K562 (cell line): Measurements from ENCODE around the gene ELK1. TPM values are rescaled to one million over a fixed set of nuclear protein-coding genes. Genes with fewer than 3 reads are reported as not detected.

Experiments used
- ATAC-seq: fragments of 200-7000 bp; cut with Tn5 transposase; 3 replicates; pipeline ENCODE4 v1.9.1; 2020; ENCODE audit warnings: moderate library complexity
- BruUV-seq: library from RNA; stranded (reverse); fragments of 400-500 nt; replicated peaks from 2 replicates; lab custom pipeline; 2021; lab: Mats Ljungman, UMichigan
- CTCF ChIA-PET: fragments of 300-600 bp; formaldehyde crosslinking; extraction: SDS; loops from one replicate; lab custom pipeline; 2021; ENCODE audit warnings: low intra/inter-chr PET ratio; lab: Yijun Ruan, JAX
- POLR2A ChIA-PET: fragments of 300-600, 350-650 bp; sonication (Branson Sonifier 250); formaldehyde crosslinking; extraction: SDS; loops from one replicate; lab custom pipeline; 2021; ENCODE audit warnings: antibody characterized with exemption, inconsistent platforms; lab: Yijun Ruan, JAX
- DNase-seq, 4 experiments: peaks; one replicate each; pipeline versions ENCODE4 v3.0.0 to v3.0.0-alpha.2; 2011 to 2018; ENCODE audit warnings: low spot score in 3 of 4, mixed read lengths in 3 of 4; ENCODE audit errors: extremely low read depth in 1 of 4
- FAIRE-seq: peaks from 2 replicates; lab custom pipeline; 2011; peaks lifted over from hg19 to GRCh38; lab: Jason Lieb, UNC
- H2AFZ ChIP-seq: 2 replicates; pipeline ENCODE4 v1.6.0; 2011; ENCODE audit warnings: low read depth, low read length, control low read depth, inconsistent platforms
- H3K27ac ChIP-seq: fragments of 200-600 bp; 3 replicates; pipeline ENCODE4 v1.8.0; 2011; ENCODE audit warnings: low read depth, mild to moderate bottlenecking, control low read depth, inconsistent platforms, low read length, moderate library complexity, mixed read lengths; ENCODE audit errors: extremely low read depth
- H3K27me3 ChIP-seq, 2 experiments: fragments of 300-600 bp in 1 of 2; 2 replicates in 1 of 2; 3 replicates in 1 of 2; pipeline versions ENCODE4 v1.6.0 to v1.8.0; 2011; ENCODE audit warnings: inconsistent platforms in 2 of 2, low read length in 2 of 2, mild to moderate bottlenecking in 1 of 2, mixed read lengths in 1 of 2, moderate library complexity in 1 of 2; ENCODE audit not compliant: control insufficient read depth in 2 of 2, insufficient read depth in 2 of 2
- H3K36me3 ChIP-seq: fragments of 300-600 bp; 3 replicates; pipeline ENCODE4 v1.8.0; 2011; ENCODE audit warnings: mild to moderate bottlenecking, low read length, inconsistent platforms; ENCODE audit not compliant: control insufficient read depth, insufficient read depth
- H3K4me1 ChIP-seq, 2 experiments: fragments of 200-600 bp in 1 of 2; replicated peaks in 1 of 2; 2 replicates in 1 of 2; 3 replicates in 1 of 2; pipeline versions ENCODE4 v1.5.1 to v1.8.0; 2011; ENCODE audit warnings: inconsistent platforms in 2 of 2, low read length in 2 of 2, mild to moderate bottlenecking in 1 of 2, mixed read lengths in 1 of 2, moderate library complexity in 1 of 2; ENCODE audit not compliant: control insufficient read depth in 2 of 2, insufficient read depth in 2 of 2
- H3K4me2 ChIP-seq: 2 replicates; pipeline ENCODE4 v1.6.1; 2011; ENCODE audit warnings: low read length, control low read depth, inconsistent platforms, mixed read lengths; ENCODE audit not compliant: insufficient read depth
- H3K4me3 ChIP-seq: fragments of 200-600 bp; sonication (generic), shearing (Covaris generic); 2 replicates; pipeline ENCODE4 v1.5.1; 2016; ENCODE audit warnings: control low read depth, inconsistent platforms
- H3K79me2 ChIP-seq: fragments of 200-600 bp; 3 replicates; pipeline ENCODE4 v1.8.0; 2011; ENCODE audit warnings: low read length, inconsistent platforms; ENCODE audit not compliant: control insufficient read depth, insufficient read depth
- H3K9ac ChIP-seq, 2 experiments: 2 replicates each; pipeline versions ENCODE4 v1.6.0 to v1.6.1; 2011; ENCODE audit warnings: low read depth in 2 of 2, low read length in 2 of 2, control low read depth in 1 of 2, inconsistent platforms in 1 of 2, mild to moderate bottlenecking in 1 of 2, mixed read lengths in 1 of 2; ENCODE audit not compliant: insufficient read depth in 1 of 2
- H3K9me1 ChIP-seq: one replicate; pipeline ENCODE4 v1.6.0; 2011; ENCODE audit warnings: inconsistent platforms, mild to moderate bottlenecking, low read length, moderate library complexity; ENCODE audit not compliant: control insufficient read depth, insufficient read depth
- H3K9me3 ChIP-seq: replicated peaks from 2 replicates; pipeline ENCODE4 v1.5.1; 2011; ENCODE audit warnings: low read depth, low read length, inconsistent platforms; ENCODE audit not compliant: control insufficient read depth, insufficient read depth
- H4K20me1 ChIP-seq: replicated peaks from 2 replicates; pipeline ENCODE4 v1.6.1; 2011; ENCODE audit warnings: low read length, inconsistent platforms, mixed read lengths; ENCODE audit not compliant: control insufficient read depth, insufficient read depth
- ARNT ChIP-seq, 2 experiments: fragments of 450-650 bp; IDR thresholded peaks; 2 replicates each; pipeline ENCODE4 v1.6.1; 2016; ENCODE audit warnings: mild to moderate bottlenecking in 1 of 2
- CBX3 ChIP-seq, 2 experiments: IDR thresholded peaks; 1 replicate in 1 of 2; 2 replicates in 1 of 2; pipeline ENCODE4 v1.6.1; 2012; ENCODE audit warnings: inconsistent platforms in 2 of 2, low read length in 2 of 2, borderline replicate concordance in 1 of 2, control low read depth in 1 of 2
- L3MBTL2 ChIP-seq: fragments of 450-650 bp; IDR thresholded peaks from 2 replicates; pipeline ENCODE4 v1.6.1; 2016; ENCODE audit warnings: mild to moderate bottlenecking, moderate library complexity
- MCM5 ChIP-seq: fragments of 450-650 bp; IDR thresholded peaks from 2 replicates; pipeline ENCODE4 v1.6.1; 2016; ENCODE audit warnings: low read depth
- MYBL2 ChIP-seq, 2 experiments: fragments of 450-650 bp in 1 of 2; sonication (generic) in 1 of 2; formaldehyde crosslinking in 1 of 2; IDR thresholded peaks; 2 replicates each; pipeline versions ENCODE4 v1.6.1 to v1.8.1; 2017 to 2022; ENCODE audit warnings: borderline replicate concordance in 1 of 2, inconsistent platforms in 1 of 2, low read depth in 1 of 2, mild to moderate bottlenecking in 1 of 2, missing genetic modification reagents in 1 of 2, moderate library complexity in 1 of 2
- WGBS: fragments of 100-300 bp; shearing (Covaris generic); methylation state at CpG from one replicate; pipeline ENCODE4 v1.1.6; 2016; ENCODE audit warnings: low coverage, mixed read lengths; ENCODE audit not compliant: insufficient coverage; ENCODE audit errors: missing lambda C conversion rate; 5-methylcytosine and 5-hydroxymethylcytosine counted together
- in situ Hi-C: fragments of 300-500 bp; cut with MboI; formaldehyde crosslinking; loops from 4 replicates; pipeline ENCODE4 v1.15.0; 2018; ENCODE audit warnings: inconsistent platforms, mixed read lengths
- intact Hi-C: fragments of 100-400 bp; cut with micrococcal nuclease; formaldehyde crosslinking; loops from 2 replicates; pipeline ENCODE4 v1.14.2; 2022
- polyA plus RNA-seq, 8 experiments: library from polyadenylated mRNA; depleted of rRNA in 4 of 8; stranded (reverse) in 5 of 8; unstranded in 3 of 8; fragments of >200 nt; fragmentation: Nextera tagmentation in 2 of 8; fragmentation: Illumina TruSeq in 1 of 8; extraction: Ambion mirVana in 2 of 8; extraction: Trizol in 1 of 8; gene quantifications; 2 replicates each; pipeline versions ENCODE4 v1.2.1 to v1.2.3, GENCODE V29; 2011 to 2014; ENCODE audit warnings: inconsistent platforms in 1 of 8, missing spikeins in 1 of 8
- total RNA-seq, 7 experiments: library from RNA; depleted of rRNA in 6 of 7; stranded (reverse); fragments of >200 nt in 6 of 7; fragmentation: Illumina TruSeq in 2 of 7; extraction: Trizol in 2 of 7; gene quantifications; 2 replicates each; pipeline versions ENCODE4 v1.2.1 to v1.2.3, GENCODE V29; 2011 to 2021; ENCODE audit warnings: low replicate concordance in 1 of 7
- TF ChIP-seq, protein P1 (sequence below), 2 experiments: fragments of 200-800 bp in 1 of 2; sonication (Bioruptor generic) in 1 of 2; sonication (generic) in 1 of 2; formaldehyde crosslinking in 1 of 2; IDR thresholded peaks in 1 of 2; conservative IDR thresholded peaks in 1 of 2; 2 replicates each; pipeline versions ENCODE4 v1.5.0 to v1.6.1; 2016 to 2020; ENCODE audit warnings: missing compliant biosample characterization in 1 of 2, missing genetic modification characterization in 1 of 2, missing genetic modification reagents in 1 of 2
- TF ChIP-seq, protein P2 (sequence below), 2 experiments: IDR thresholded peaks; 2 replicates each; pipeline ENCODE4 v1.6.1; 2011; ENCODE audit warnings: borderline replicate concordance in 1 of 2, control low read depth in 1 of 2, low read depth in 1 of 2, low read length in 1 of 2, mild to moderate bottlenecking in 1 of 2, mixed read lengths in 1 of 2, moderate library complexity in 1 of 2; ENCODE audit not compliant: insufficient read depth in 1 of 2, insufficient read length in 1 of 2, poor library complexity in 1 of 2, severe bottlenecking in 1 of 2; ENCODE audit errors: extremely low read depth in 1 of 2
- TF ChIP-seq, protein P3 (sequence below): fragments of 450-650 bp; IDR thresholded peaks from 2 replicates; pipeline ENCODE4 v1.6.1; 2017; ENCODE audit warnings: antibody characterized with exemption, mild to moderate bottlenecking
- TF ChIP-seq, protein P4 (sequence below): IDR thresholded peaks from 2 replicates; pipeline ENCODE4 v1.6.1; 2011; ENCODE audit not compliant: insufficient read length; ENCODE audit errors: extremely low read depth
- TF ChIP-seq, protein P5 (sequence below): fragments of 450-650 bp; formaldehyde crosslinking; IDR thresholded peaks from 2 replicates; pipeline ENCODE4 v1.4.0; 2020; ENCODE audit warnings: mild to moderate bottlenecking, moderate library complexity

The ELK1 gene
- total and polyA plus RNA-seq, 9 of the 15 experiments (the other 6 are each of a cell fraction or from before 2014, with no cell fraction given) = 4.4 to 74.9 (median 26.5) TPM

DNA sequence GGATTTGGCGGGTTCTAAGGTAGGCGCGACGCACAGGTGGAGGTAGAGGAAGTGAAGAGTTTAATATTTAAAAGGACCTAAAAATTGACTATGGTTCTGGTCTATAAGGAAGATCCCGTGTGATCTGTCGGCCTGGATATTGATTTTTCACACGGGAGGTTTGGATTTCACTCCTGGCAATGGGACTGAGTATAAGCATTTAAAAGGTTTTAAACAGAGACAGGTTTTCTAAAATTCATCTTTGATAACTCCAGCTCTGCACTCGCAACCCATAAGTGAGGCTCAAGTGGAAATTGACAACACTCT is 9.0 kb upstream of the ELK1 start:
- FAIRE-seq (no peak), DNase-seq (no peak), ATAC-seq (no peak)
- BruUV-seq = TSS peak; percentile 91
- ChIA-PET POLR2A (no interaction called here), CTCF (no interaction called here)
- peaks cover 39% of the 10 kb centered on the region for H3K36me3 ChIP-seq
- peak overlapping the region; percentile 55; the same call in 1 of the 2 replicates for H3K4me3 ChIP-seq
- H3K9ac ChIP-seq = peak overlapping the region in 1 of 2 experiments; percentile 95; a peak in 2 of 4 replicates
- no peaks in the 10 kb centered on the region for H3K9me3 ChIP-seq
- peak overlapping the region; percentile 28 for H2AFZ ChIP-seq
- H4K20me1 ChIP-seq = no peaks in the 10 kb centered on the region
- peak overlapping the region; percentile 97 for H3K27ac ChIP-seq
- H3K27me3 ChIP-seq = no peaks in the 10 kb centered on the region
- H3K4me2 ChIP-seq = peak overlapping the region; percentile 81
- intact Hi-C loops (loop anchor here (2.0 kb wide), 1 partner anchor 23 kb away; no protein-coding TSS in a partner anchor), in situ Hi-C loops (no loop called here)
- peaks cover 3% of the 10 kb centered on the region for H3K9me1 ChIP-seq
- peaks cover 29% of the 10 kb centered on the region for H3K79me2 ChIP-seq
- H3K4me1 ChIP-seq = peaks cover 15 to 53% of the 10 kb centered on the region in 2 experiments
- WGBS = 32% methylated on average over 6 of the region's 8 CpGs
- TF ChIP-seq, protein P1, sequence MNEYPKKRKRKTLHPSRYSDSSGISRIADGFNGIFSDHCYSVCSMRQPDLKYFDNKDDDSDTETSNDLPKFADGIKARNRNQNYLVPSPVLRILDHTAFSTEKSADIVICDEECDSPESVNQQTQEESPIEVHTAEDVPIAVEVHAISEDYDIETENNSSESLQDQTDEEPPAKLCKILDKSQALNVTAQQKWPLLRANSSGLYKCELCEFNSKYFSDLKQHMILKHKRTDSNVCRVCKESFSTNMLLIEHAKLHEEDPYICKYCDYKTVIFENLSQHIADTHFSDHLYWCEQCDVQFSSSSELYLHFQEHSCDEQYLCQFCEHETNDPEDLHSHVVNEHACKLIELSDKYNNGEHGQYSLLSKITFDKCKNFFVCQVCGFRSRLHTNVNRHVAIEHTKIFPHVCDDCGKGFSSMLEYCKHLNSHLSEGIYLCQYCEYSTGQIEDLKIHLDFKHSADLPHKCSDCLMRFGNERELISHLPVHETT (CRISPR knock-in tag; conservative IDR thresholded peaks at IDR 0.05 in 1 of 2, IDR thresholded peaks at IDR 0.05 in 1 of 2) = peak in 1 of 2 experiments; percentile 47; a peak in 1 of 4 replicates
- TF ChIP-seq, protein P2, sequence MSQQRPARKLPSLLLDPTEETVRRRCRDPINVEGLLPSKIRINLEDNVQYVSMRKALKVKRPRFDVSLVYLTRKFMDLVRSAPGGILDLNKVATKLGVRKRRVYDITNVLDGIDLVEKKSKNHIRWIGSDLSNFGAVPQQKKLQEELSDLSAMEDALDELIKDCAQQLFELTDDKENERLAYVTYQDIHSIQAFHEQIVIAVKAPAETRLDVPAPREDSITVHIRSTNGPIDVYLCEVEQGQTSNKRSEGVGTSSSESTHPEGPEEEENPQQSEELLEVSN (IDR thresholded peaks at IDR 0.05; ENCODE audit: borderline replicate concordance in 1 of 2, extremely low read depth in 1 of 2, insufficient read depth in 1 of 2, insufficient read length in 1 of 2, low read depth in 1 of 2, low read length in 1 of 2, poor library complexity in 1 of 2, severe bottlenecking in 1 of 2) = peak in 1 of 2 experiments; percentile 96
- no peak for TF ChIP-seq MYBL2 (IDR thresholded peaks at IDR 0.05; ENCODE audit: low read depth)
- no peak for TF ChIP-seq MYBL2 (CRISPR knock-in tag; IDR thresholded peaks at IDR 0.05; ENCODE audit: borderline replicate concordance)
- TF ChIP-seq, protein P3, sequence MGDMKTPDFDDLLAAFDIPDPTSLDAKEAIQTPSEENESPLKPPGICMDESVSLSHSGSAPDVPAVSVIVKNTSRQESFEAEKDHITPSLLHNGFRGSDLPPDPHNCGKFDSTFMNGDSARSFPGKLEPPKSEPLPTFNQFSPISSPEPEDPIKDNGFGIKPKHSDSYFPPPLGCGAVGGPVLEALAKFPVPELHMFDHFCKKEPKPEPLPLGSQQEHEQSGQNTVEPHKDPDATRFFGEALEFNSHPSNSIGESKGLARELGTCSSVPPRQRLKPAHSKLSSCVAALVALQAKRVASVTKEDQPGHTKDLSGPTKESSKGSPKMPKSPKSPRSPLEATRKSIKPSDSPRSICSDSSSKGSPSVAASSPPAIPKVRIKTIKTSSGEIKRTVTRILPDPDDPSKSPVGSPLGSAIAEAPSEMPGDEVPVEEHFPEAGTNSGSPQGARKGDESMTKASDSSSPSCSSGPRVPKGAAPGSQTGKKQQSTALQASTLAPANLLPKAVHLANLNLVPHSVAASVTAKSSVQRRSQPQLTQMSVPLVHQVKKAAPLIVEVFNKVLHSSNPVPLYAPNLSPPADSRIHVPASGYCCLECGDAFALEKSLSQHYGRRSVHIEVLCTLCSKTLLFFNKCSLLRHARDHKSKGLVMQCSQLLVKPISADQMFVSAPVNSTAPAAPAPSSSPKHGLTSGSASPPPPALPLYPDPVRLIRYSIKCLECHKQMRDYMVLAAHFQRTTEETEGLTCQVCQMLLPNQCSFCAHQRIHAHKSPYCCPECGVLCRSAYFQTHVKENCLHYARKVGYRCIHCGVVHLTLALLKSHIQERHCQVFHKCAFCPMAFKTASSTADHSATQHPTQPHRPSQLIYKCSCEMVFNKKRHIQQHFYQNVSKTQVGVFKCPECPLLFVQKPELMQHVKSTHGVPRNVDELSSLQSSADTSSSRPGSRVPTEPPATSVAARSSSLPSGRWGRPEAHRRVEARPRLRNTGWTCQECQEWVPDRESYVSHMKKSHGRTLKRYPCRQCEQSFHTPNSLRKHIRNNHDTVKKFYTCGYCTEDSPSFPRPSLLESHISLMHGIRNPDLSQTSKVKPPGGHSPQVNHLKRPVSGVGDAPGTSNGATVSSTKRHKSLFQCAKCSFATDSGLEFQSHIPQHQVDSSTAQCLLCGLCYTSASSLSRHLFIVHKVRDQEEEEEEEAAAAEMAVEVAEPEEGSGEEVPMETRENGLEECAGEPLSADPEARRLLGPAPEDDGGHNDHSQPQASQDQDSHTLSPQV = peak; percentile 82
- TF ChIP-seq CBX3 (IDR thresholded peaks at IDR 0.05; ENCODE audit: borderline replicate concordance in 1 of 2, low read length in 2 of 2) = peak in 1 of 2 experiments; percentile 89; a peak in 2 of 3 replicates
- peak; percentile 100 for TF ChIP-seq L3MBTL2
- no peak for TF ChIP-seq MCM5
- 0 out of 4 replicates have a peak, but pooled peaks of 1 of the 2 experiments have one; percentile 28 for TF ChIP-seq ARNT (IDR thresholded peaks at IDR 0.05)
- TF ChIP-seq, protein P4, sequence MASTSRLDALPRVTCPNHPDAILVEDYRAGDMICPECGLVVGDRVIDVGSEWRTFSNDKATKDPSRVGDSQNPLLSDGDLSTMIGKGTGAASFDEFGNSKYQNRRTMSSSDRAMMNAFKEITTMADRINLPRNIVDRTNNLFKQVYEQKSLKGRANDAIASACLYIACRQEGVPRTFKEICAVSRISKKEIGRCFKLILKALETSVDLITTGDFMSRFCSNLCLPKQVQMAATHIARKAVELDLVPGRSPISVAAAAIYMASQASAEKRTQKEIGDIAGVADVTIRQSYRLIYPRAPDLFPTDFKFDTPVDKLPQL = no peak
- TF ChIP-seq, protein P5, sequence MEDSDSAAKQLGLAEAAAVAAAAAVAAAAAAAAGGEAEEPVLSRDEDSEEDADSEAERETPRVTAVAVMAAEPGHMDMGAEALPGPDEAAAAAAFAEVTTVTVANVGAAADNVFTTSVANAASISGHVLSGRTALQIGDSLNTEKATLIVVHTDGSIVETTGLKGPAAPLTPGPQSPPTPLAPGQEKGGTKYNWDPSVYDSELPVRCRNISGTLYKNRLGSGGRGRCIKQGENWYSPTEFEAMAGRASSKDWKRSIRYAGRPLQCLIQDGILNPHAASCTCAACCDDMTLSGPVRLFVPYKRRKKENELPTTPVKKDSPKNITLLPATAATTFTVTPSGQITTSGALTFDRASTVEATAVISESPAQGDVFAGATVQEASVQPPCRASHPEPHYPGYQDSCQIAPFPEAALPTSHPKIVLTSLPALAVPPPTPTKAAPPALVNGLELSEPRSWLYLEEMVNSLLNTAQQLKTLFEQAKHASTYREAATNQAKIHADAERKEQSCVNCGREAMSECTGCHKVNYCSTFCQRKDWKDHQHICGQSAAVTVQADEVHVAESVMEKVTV (CRISPR knock-in tag) = no peak
